ENCODE data around the gene PPFIBP1. TPM values are rescaled to one million over a fixed set of nuclear protein-coding genes. Genes with fewer than 3 reads are reported as not detected.

Gene PPFIBP1
- total and polyA plus RNA-seq, 2 of the 8 experiments (the other 6 are each of a cell fraction or from before 2014, with no cell fraction given), result 7.7 to 31.3 TPM

GRCh38 chr12:27566626-27567025 is 42.6 kb downstream of the PPFIBP1 start (continued):
- no peak for TF ChIP-seq ATF2 (IDR thresholded peaks at IDR 0.05; ENCODE audit: low read length)
- no peak for TF ChIP-seq KDM5A (IDR thresholded peaks at IDR 0.05; ENCODE audit: low read length)
- TF ChIP-seq SRF (IDR thresholded peaks at IDR 0.05; ENCODE audit: low read depth, low read length), result no peak
- no peak for TF ChIP-seq SP1 (IDR thresholded peaks at IDR 0.05; ENCODE audit: low read depth, low read length)
- TF ChIP-seq ASH2L (IDR thresholded peaks at IDR 0.05; ENCODE audit: low read length), result no peak
- TF ChIP-seq ATF3 (IDR thresholded peaks at IDR 0.05; ENCODE audit: insufficient read depth, low read depth, low read length), result no peak

Data from H1 (cell line).